Nephron (organoid): Measurements from ENCODE around the gene TELO2.
A peak's percentile ranks its signal among the peaks of the same experiment; 100 is the strongest.

Source experiments
- H3K27ac Mint-ChIP-seq, 3 experiments: 2 replicates each; pipeline ENCODE4 v1.8.0; 2020; ENCODE audit warnings: mixed read lengths in 3 of 3, mild to moderate bottlenecking in 2 of 3, moderate library complexity in 1 of 3
- H3K27me3 Mint-ChIP-seq: 2 replicates; pipeline ENCODE4 v1.8.0; 2021; ENCODE audit warnings: low read depth, mild to moderate bottlenecking, moderate library complexity, mixed read lengths
- H3K36me3 Mint-ChIP-seq: 2 replicates; pipeline ENCODE4 v1.8.0; 2020; ENCODE audit warnings: low read depth, mixed read lengths
- H3K4me1 Mint-ChIP-seq: 2 replicates; pipeline ENCODE4 v1.8.0; 2020; ENCODE audit warnings: mixed read lengths
- H3K4me3 Mint-ChIP-seq, 3 experiments: 2 replicates each; pipeline ENCODE4 v1.8.0; 2020; ENCODE audit warnings: mild to moderate bottlenecking in 3 of 3, mixed read lengths in 3 of 3, moderate library complexity in 2 of 3
- H3K9me3 Mint-ChIP-seq: 2 replicates; pipeline ENCODE4 v1.8.0; 2020; ENCODE audit warnings: mixed read lengths
- TF ChIP-seq, protein P1 (sequence below), 3 experiments: fragments of 200-600 bp; sonication (generic); IDR thresholded peaks; one replicate each; pipeline ENCODE4 v1.5.0; 2021; ENCODE audit warnings: antibody characterized with exemption in 3 of 3; ENCODE audit not compliant: unreplicated experiment in 3 of 3

TELO2 gene

GRCh38 chr16:1548727-1549126 is 55.6 kb downstream of the TELO2 start:
- Mint-ChIP-seq H3K9me3 (no peaks in the 10 kb centered on the region), H3K4me1 (peaks cover 57% of the 10 kb centered on the region), H3K27ac (peak overlapping the region; percentile 94 to 98 (median 98)), H3K36me3 (peaks cover 23% of the 10 kb centered on the region), H3K4me3 (no peak overlapping the region), H3K27me3 (no peaks in the 10 kb centered on the region)
- TF ChIP-seq, protein P1, sequence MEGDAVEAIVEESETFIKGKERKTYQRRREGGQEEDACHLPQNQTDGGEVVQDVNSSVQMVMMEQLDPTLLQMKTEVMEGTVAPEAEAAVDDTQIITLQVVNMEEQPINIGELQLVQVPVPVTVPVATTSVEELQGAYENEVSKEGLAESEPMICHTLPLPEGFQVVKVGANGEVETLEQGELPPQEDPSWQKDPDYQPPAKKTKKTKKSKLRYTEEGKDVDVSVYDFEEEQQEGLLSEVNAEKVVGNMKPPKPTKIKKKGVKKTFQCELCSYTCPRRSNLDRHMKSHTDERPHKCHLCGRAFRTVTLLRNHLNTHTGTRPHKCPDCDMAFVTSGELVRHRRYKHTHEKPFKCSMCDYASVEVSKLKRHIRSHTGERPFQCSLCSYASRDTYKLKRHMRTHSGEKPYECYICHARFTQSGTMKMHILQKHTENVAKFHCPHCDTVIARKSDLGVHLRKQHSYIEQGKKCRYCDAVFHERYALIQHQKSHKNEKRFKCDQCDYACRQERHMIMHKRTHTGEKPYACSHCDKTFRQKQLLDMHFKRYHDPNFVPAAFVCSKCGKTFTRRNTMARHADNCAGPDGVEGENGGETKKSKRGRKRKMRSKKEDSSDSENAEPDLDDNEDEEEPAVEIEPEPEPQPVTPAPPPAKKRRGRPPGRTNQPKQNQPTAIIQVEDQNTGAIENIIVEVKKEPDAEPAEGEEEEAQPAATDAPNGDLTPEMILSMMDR (IDR thresholded peaks at IDR 0.05; ENCODE audit: unreplicated experiment in 3 of 3): no peak

DNA sequence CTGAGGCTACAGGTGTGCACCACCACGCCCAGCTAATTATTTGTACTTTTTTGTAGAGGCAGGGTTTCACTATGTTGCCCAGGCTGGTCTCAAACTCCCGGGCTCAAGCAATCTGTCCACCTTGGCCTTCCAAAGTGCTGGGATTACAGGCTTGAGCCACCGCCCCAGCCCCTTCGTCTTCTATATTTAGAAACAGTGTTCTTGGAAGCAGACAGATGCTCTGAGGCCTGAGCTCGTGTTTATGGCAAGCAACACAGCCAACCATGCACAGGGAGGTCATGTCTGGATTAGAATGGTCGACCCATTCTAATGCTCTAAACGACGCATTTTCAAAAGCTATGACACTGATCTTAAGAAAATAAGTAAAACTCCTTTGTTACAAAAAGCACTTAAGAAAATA is 56.9 kb downstream of the TELO2 start:
- TF ChIP-seq, protein P1 (IDR thresholded peaks at IDR 0.05; ENCODE audit: unreplicated experiment in 3 of 3): no peak
- Mint-ChIP-seq H3K27me3 (no peaks in the 10 kb centered on the region), H3K36me3 (peaks cover 22% of the 10 kb centered on the region), H3K4me3 (peak overlapping the region in 1 of 3 experiments; percentile 48), H3K27ac (peak overlapping the region; percentile 16 to 98 (median 48)), H3K4me1 (peaks cover 54% of the 10 kb centered on the region), H3K9me3 (no peaks in the 10 kb centered on the region)

GRCh38 chr16:1550696-1551095 is 57.5 kb downstream of the TELO2 start:
- TF ChIP-seq, protein P1 (IDR thresholded peaks at IDR 0.05; ENCODE audit: unreplicated experiment in 3 of 3): no peak
- Mint-ChIP-seq H3K27me3 (no peaks in the 10 kb centered on the region), H3K4me3 (no peak overlapping the region), H3K27ac (peak overlapping the region in 1 of 3 experiments; percentile 98), H3K4me1 (peaks cover 47% of the 10 kb centered on the region), H3K36me3 (peaks cover 26% of the 10 kb centered on the region), H3K9me3 (no peaks in the 10 kb centered on the region)

- Mint-ChIP-seq H3K9me3 (no peaks in the 10 kb centered on the region), H3K4me1 (peaks cover 45% of the 10 kb centered on the region), H3K27me3 (no peaks in the 10 kb centered on the region), H3K36me3 (peaks cover 26% of the 10 kb centered on the region), H3K4me3 (no peak overlapping the region), H3K27ac (no peak overlapping the region)
- TF ChIP-seq, protein P1 (IDR thresholded peaks at IDR 0.05; ENCODE audit: unreplicated experiment in 3 of 3): no peak
Measured at GRCh38 chr16:1551166-1551565, 58.0 kb downstream of the TELO2 start.

GRCh38 chr16:1552129-1552528 is 59.0 kb downstream of the TELO2 start:
- H3K27me3 Mint-ChIP-seq: no peaks in the 10 kb centered on the region

More at GRCh38 chr16:1552129-1552528, 59.0 kb downstream of the TELO2 start:
- Mint-ChIP-seq H3K27ac (peak overlapping the region in 1 of 3 experiments; percentile 32), H3K4me3 (no peak overlapping the region), H3K9me3 (no peaks in the 10 kb centered on the region), H3K4me1 (peaks cover 35% of the 10 kb centered on the region), H3K36me3 (peaks cover 30% of the 10 kb centered on the region)
- TF ChIP-seq, protein P1 (IDR thresholded peaks at IDR 0.05; ENCODE audit: unreplicated experiment in 3 of 3): no peak
